Thyroid gland (tissue), 4 donors: Measurements from ENCODE around the gene PTX3.

Experiments
- POLR2A ChIP-seq, 2 donors: fragments of 450-650 bp; IDR thresholded peaks; one replicate each; pipeline ENCODE4 v1.6.1; 2017; ENCODE audit warnings: antibody characterized with exemption in 2 of 2, mild to moderate bottlenecking in 2 of 2, moderate library complexity in 1 of 2
- TF ChIP-seq, protein P1 (sequence below), 6 experiments: fragments of 200-600 bp in 3 of 6; fragments of 450-650 bp in 3 of 6; sonication (generic) in 3 of 6; IDR thresholded peaks; one replicate each; pipeline ENCODE4 v1.5.1; 2016 to 2019; ENCODE audit warnings: antibody characterized with exemption in 6 of 6, mild to moderate bottlenecking in 2 of 6, inconsistent platforms in 1 of 6, moderate library complexity in 1 of 6

DNA sequence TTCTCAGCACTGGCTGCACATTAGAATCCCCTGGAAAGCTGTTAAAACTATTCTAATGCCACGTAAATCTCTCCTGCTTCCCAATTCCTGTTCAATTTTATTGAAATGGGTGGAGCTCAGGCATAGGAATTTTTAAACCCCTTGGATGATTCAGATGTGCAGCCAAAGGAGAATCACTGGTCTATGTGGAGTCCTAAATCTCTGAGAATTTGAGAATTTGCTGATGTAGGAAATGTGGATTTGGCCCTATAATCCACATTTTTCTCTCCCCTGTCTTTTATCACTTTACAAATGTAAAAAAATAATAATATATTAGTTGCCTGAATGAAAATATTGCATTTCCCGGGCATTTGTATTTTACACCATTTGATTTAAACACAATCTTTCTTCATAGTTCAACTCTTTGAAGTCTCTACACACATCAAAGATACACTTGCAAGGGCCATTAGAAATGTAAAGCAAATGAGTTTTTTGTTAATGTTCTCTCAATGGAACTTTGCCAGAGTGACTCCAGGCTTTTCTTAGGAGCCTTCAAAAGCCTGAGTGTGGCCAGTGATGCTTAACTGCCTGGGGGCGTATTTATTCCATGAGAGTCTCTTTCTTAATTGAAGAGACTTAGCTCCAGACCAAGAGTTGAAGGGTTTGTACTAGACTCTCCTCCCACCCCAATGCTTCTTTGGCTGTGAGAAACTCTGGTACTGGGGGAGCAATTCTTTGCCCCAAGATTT lies 48.8 kb upstream of the PTX3 start:
- TF ChIP-seq, protein P1, sequence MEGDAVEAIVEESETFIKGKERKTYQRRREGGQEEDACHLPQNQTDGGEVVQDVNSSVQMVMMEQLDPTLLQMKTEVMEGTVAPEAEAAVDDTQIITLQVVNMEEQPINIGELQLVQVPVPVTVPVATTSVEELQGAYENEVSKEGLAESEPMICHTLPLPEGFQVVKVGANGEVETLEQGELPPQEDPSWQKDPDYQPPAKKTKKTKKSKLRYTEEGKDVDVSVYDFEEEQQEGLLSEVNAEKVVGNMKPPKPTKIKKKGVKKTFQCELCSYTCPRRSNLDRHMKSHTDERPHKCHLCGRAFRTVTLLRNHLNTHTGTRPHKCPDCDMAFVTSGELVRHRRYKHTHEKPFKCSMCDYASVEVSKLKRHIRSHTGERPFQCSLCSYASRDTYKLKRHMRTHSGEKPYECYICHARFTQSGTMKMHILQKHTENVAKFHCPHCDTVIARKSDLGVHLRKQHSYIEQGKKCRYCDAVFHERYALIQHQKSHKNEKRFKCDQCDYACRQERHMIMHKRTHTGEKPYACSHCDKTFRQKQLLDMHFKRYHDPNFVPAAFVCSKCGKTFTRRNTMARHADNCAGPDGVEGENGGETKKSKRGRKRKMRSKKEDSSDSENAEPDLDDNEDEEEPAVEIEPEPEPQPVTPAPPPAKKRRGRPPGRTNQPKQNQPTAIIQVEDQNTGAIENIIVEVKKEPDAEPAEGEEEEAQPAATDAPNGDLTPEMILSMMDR (IDR thresholded peaks at IDR 0.05), result no peak
- no peak for TF ChIP-seq POLR2A (IDR thresholded peaks at IDR 0.05)
